ENCODE data around the gene HRH3. TPM values are rescaled to one million over a fixed set of nuclear protein-coding genes. Genes with fewer than 3 reads are reported as not detected.

Gene HRH3
- polyA plus RNA-seq, 1 donor from 2014 or later, result 2.8 TPM

GRCh38 chr20:62206388-62206775 is 13.7 kb downstream of the HRH3 start:
- Histone ChIP-seq H3K9ac (ENCODE audit: low read length) (no peak overlapping the region), H3K27me3 (ENCODE audit: insufficient read depth, low read depth, low read length) (no peaks in the 10 kb centered on the region), H3K4me2 (ENCODE audit: low read length) (no peak overlapping the region), H3F3A (ENCODE audit: insufficient read depth, low read length, poor library complexity, severe bottlenecking) (no peaks in the 10 kb centered on the region), H3K27ac (ENCODE audit: low read length) (no peak overlapping the region), H2AFZ (ENCODE audit: low read depth, low read length) (no peak overlapping the region), H3K4me3 (ENCODE audit: low read length) (no peak overlapping the region), H3K36me3 (ENCODE audit: insufficient read depth, low read length) (no peaks in the 10 kb centered on the region), H3K79me2 (replicated peaks; ENCODE audit: insufficient read depth, low read length) (no peaks in the 10 kb centered on the region), H3K9me3 (ENCODE audit: low read length) (no peaks in the 10 kb centered on the region), H3K9me2 (ENCODE audit: insufficient read depth, low read length) (no peaks in the 10 kb centered on the region), H4K20me1 (ENCODE audit: insufficient read depth) (no peaks in the 10 kb centered on the region)
- TF ChIP-seq TAF1 (IDR thresholded peaks at IDR 0.05; ENCODE audit: low read depth), result no peak
- no peak for TF ChIP-seq REST (IDR thresholded peaks at IDR 0.05; ENCODE audit: borderline replicate concordance)

GRCh38 chr20:62205618-62206387 is 14.3 kb downstream of the HRH3 start:
- no peak for TF ChIP-seq REST (IDR thresholded peaks at IDR 0.05; ENCODE audit: borderline replicate concordance)
- no peak for TF ChIP-seq SMC3 (conservative IDR thresholded peaks at IDR 0.05; ENCODE audit: poor library complexity)
- no peak for TF ChIP-seq EP300 (conservative IDR thresholded peaks at IDR 0.05; ENCODE audit: poor library complexity, severe bottlenecking)
- no peaks in the 10 kb centered on the region for H3K36me3 ChIP-seq (ENCODE audit: insufficient read depth, low read length)
- no peaks in the 10 kb centered on the region for H4K20me1 ChIP-seq (ENCODE audit: insufficient read depth)
- no peaks in the 10 kb centered on the region for H3K27me3 ChIP-seq (ENCODE audit: insufficient read depth, low read depth, low read length)
- no peaks in the 10 kb centered on the region for H3F3A ChIP-seq (ENCODE audit: insufficient read depth, low read length, poor library complexity, severe bottlenecking)
- H2AFZ ChIP-seq (ENCODE audit: low read depth, low read length), result no peak overlapping the region
- no peak overlapping the region for H3K27ac ChIP-seq (ENCODE audit: low read length)
- no peak overlapping the region for H3K9ac ChIP-seq (ENCODE audit: low read length)
- H3K4me3 ChIP-seq (ENCODE audit: low read length), result no peak overlapping the region
- H3K9me3 ChIP-seq (ENCODE audit: low read length), result no peaks in the 10 kb centered on the region
- H3K79me2 ChIP-seq (replicated peaks; ENCODE audit: insufficient read depth, low read length), result no peaks in the 10 kb centered on the region
- H3K9me2 ChIP-seq (ENCODE audit: insufficient read depth, low read length), result no peaks in the 10 kb centered on the region
- H3K4me2 ChIP-seq (ENCODE audit: low read length), result no peak overlapping the region

GRCh38 chr20:62203378-62204030 is 16.6 kb downstream of the HRH3 start:
- no peak overlapping the region for H3K4me3 ChIP-seq (ENCODE audit: low read length)
- H3F3A ChIP-seq (ENCODE audit: insufficient read depth, low read length, poor library complexity, severe bottlenecking), result no peaks in the 10 kb centered on the region
- no peaks in the 10 kb centered on the region for H3K79me2 ChIP-seq (replicated peaks; ENCODE audit: insufficient read depth, low read length)
- H3K9me2 ChIP-seq (ENCODE audit: insufficient read depth, low read length), result no peaks in the 10 kb centered on the region
- no peak overlapping the region for H2AFZ ChIP-seq (ENCODE audit: low read depth, low read length)
- H3K9me3 ChIP-seq (ENCODE audit: low read length), result no peaks in the 10 kb centered on the region
- no peaks in the 10 kb centered on the region for H4K20me1 ChIP-seq (ENCODE audit: insufficient read depth)
- H3K27me3 ChIP-seq (ENCODE audit: insufficient read depth, low read depth, low read length), result no peaks in the 10 kb centered on the region
- no peak overlapping the region for H3K27ac ChIP-seq (ENCODE audit: low read length)
- H3K9ac ChIP-seq (ENCODE audit: low read length), result no peak overlapping the region
- H3K36me3 ChIP-seq (ENCODE audit: insufficient read depth, low read length), result no peaks in the 10 kb centered on the region
- H3K4me2 ChIP-seq (ENCODE audit: low read length), result no peak overlapping the region
- TF ChIP-seq EP300 (conservative IDR thresholded peaks at IDR 0.05; ENCODE audit: poor library complexity, severe bottlenecking) (no peak), SMC3 (conservative IDR thresholded peaks at IDR 0.05; ENCODE audit: poor library complexity) (no peak), CTCF (IDR thresholded peaks at IDR 0.05; ENCODE audit: poor library complexity, severe bottlenecking) (no peak), TAF1 (IDR thresholded peaks at IDR 0.05; ENCODE audit: low read depth) (no peak), REST (IDR thresholded peaks at IDR 0.05; ENCODE audit: borderline replicate concordance) (no peak), MXI1 (conservative IDR thresholded peaks at IDR 0.05; ENCODE audit: poor library complexity, severe bottlenecking) (no peak), POLR2AphosphoS5 (IDR thresholded peaks at IDR 0.05) (no peak)
